ENCODE data around the gene DUSP15.

Gene DUSP15

DNA sequence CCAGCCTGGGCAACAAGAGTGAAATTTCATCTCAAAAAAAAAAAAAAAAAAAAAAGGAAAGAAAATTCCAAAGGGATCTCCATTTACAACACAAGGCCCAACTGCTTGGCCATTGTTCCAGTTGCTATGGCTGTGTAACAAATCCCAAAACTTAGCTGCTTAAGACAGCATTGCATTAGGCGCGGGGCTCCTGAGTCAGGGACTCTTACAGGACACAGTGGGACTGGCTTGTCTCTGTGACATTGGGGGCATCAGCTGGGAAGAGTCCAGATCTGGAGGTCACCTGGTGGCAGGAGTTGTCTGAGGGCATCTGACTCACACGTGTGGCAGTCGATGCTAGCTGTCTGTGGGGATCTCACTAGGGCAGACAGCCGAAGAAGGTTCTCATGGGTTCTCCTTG is 35.7 kb upstream of the DUSP15 start:
- TF ChIP-seq CTCF (IDR thresholded peaks at IDR 0.05; ENCODE audit: borderline replicate concordance, insufficient read depth, low read depth, low read length), result no peak

DNA sequence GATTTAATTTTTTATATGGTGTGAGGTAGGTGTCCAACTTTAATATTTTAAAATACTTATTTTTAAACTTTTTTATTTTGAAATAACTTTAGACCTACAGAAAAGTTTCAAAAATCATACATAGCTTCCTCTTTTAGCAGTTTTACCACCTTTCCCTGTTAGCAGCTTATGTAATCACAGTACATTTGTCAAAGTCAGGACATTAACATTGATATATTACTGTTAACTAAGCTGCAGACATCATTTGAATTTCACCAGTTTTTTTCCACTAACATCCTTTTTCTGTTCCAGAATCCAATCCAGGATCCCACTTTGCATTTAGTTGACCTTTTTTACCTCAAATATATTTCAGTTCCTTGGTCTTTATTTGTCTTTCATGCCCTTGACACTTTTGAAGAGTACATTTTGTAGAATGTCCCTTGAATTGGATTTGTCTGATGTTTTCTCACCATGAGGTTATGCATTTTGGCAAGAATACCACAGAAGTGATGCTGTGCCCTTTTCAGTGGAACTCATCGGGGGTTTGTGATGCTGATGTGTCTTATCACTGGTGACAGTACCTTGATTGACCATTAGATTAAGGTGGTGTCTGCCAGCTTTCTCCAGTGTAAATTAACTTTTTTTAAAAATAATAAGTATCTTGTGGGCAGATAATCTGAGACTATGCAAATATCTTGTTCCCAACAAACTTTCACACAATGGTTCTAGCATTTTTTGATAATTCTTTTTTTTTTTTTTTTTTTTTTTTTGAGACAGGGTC is 33.5 kb upstream of the DUSP15 start:
- TF ChIP-seq CTCF (IDR thresholded peaks at IDR 0.05; ENCODE audit: borderline replicate concordance, insufficient read depth, low read depth, low read length), result no peak

More for the DNA sequence above, 35.7 kb upstream of the DUSP15 start:
- H3K4me3 ChIP-seq (ENCODE audit: low read depth, low read length), result no peak overlapping the region

DNA sequence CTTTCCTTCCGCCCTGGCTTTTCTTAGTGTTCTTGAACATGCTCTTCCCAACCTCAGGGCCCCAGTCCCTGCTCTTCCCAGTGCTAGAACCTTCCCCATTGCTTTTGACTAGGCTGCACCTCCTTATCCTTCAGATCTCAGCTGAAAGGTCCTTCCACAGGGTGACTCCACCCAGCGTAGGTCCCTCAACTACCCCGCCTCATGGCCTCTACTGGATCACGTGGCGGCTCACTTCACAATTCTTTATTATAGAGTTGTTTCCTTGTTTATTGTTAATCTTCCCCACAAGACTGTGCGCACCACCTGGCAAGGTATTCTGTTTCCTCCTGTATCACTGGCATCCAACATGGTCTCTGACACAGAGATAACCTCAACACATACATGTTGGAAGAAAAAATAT is 31.3 kb upstream of the DUSP15 start:
- no peak overlapping the region for H3K4me3 ChIP-seq (ENCODE audit: low read depth, low read length)
- TF ChIP-seq CTCF (IDR thresholded peaks at IDR 0.05; ENCODE audit: borderline replicate concordance, insufficient read depth, low read depth, low read length), result no peak

More for the DNA sequence above, 33.5 kb upstream of the DUSP15 start:
- no peak overlapping the region for H3K4me3 ChIP-seq (ENCODE audit: low read depth, low read length)

DNA sequence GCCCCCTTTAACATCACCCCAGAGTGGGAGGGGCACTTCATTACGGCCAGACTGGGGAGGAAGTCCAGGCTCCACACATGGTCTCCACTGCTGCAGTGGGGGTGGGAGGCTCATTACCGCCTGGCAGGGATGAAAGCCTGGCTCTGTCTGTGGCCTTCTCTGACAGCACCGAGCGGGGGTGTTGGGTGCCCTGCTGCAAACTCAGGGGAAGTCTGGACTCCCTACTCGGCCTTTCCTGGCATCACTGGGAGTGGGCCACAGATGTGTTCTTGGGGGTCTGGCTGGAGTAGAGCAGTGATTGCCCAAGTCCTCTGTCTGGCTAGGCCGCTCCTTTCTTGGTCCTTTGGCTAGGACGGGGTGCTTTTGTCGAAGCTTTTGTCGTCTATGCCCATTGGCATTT is 27.2 kb upstream of the DUSP15 start:
- TF ChIP-seq CTCF (IDR thresholded peaks at IDR 0.05; ENCODE audit: borderline replicate concordance, insufficient read depth, low read depth, low read length), result no peak
- H3K4me3 ChIP-seq (ENCODE audit: low read depth, low read length), result no peak overlapping the region

GRCh38 chr20:31896049-31896448 is 25.7 kb upstream of the DUSP15 start:
- no peak overlapping the region for H3K4me3 ChIP-seq (ENCODE audit: low read depth, low read length)
- no peak for TF ChIP-seq CTCF (IDR thresholded peaks at IDR 0.05; ENCODE audit: borderline replicate concordance, insufficient read depth, low read depth, low read length)

GRCh38 chr20:31894980-31895675 is 24.8 kb upstream of the DUSP15 start:
- no peak for TF ChIP-seq CTCF (IDR thresholded peaks at IDR 0.05; ENCODE audit: borderline replicate concordance, insufficient read depth, low read depth, low read length)

DNA sequence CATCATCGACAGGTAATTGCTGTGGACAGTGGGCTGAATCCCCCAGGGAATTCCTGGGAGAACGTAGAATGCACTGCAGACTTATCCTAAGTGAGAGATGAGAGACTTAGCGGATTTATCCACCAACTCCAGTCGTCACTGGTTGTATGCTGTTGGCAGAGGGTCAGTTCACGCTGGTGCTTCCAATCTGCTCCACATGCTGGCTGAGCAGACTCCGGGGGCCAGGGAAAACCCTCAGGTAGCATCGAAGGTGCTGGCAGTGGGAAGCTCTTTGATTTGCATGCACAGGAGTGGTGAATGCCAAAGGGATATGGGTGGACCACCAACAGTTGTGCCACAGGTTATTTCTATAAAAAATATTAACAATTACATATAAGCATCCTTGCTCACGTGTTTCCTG is 20.3 kb upstream of the DUSP15 start:
- TF ChIP-seq CTCF (IDR thresholded peaks at IDR 0.05; ENCODE audit: borderline replicate concordance, insufficient read depth, low read depth, low read length), result no peak
- no peak overlapping the region for H3K4me3 ChIP-seq (ENCODE audit: low read depth, low read length)

More at GRCh38 chr20:31894980-31895675, 24.8 kb upstream of the DUSP15 start:
- H3K4me3 ChIP-seq (ENCODE audit: low read depth, low read length), result no peak overlapping the region
